IMR-90 (cell line): Measurements from ENCODE around the gene RANBP9. TPM values are rescaled to one million over a fixed set of nuclear protein-coding genes. Genes with fewer than 3 reads are reported as not detected.

Experiments used
- ATAC-seq: fragments of 200-7000 bp; cut with Tn5 transposase; 2 replicates; pipeline ENCODE4 v1.9.1; 2020; ENCODE audit warnings: low read depth, mild to moderate bottlenecking, moderate library complexity
- BruUV-seq: library from RNA; stranded (reverse); fragments of 400-500 nt; replicated peaks from 2 replicates; lab custom pipeline; 2021; lab: Mats Ljungman, UMichigan
- CTCF ChIA-PET: fragments of 300-600 bp; formaldehyde crosslinking; extraction: SDS; loops from one replicate; lab custom pipeline; 2021; ENCODE audit warnings: antibody characterized with exemption; lab: Yijun Ruan, JAX
- POLR2A ChIA-PET: fragments of 300-600 bp; sonication (Branson Sonifier 250); formaldehyde crosslinking; loops from one replicate; lab custom pipeline; 2022; ENCODE audit warnings: antibody characterized with exemption; ENCODE audit not compliant: unreplicated experiment; lab: Charles Lee
- DNase-seq: peaks from one replicate; pipeline ENCODE4 v3.0.0; 2013
- H2AFZ ChIP-seq: replicated peaks from 2 replicates; pipeline ENCODE3; 2013; ENCODE audit warnings: low read length, mild to moderate bottlenecking; ENCODE audit not compliant: poor library complexity
- H2AK5ac ChIP-seq: 2 replicates; pipeline ENCODE4 v1.6.1; 2013; ENCODE audit warnings: low read depth, low read length, inconsistent platforms
- H2AK9ac ChIP-seq: replicated peaks from 2 replicates; pipeline ENCODE3; 2013; ENCODE audit warnings: mild to moderate bottlenecking, low read depth, low read length, moderate library complexity; ENCODE audit not compliant: poor library complexity
- H2BK120ac ChIP-seq: 2 replicates; pipeline ENCODE4 v1.6.1; 2013; ENCODE audit warnings: low read depth, low read length, inconsistent platforms
- H2BK15ac ChIP-seq: 3 replicates; pipeline ENCODE4 v1.6.1; 2013; ENCODE audit warnings: low read depth, low read length, inconsistent platforms
- H2BK20ac ChIP-seq: 2 replicates; pipeline ENCODE4 v1.6.1; 2013; ENCODE audit warnings: low read depth, mild to moderate bottlenecking, inconsistent platforms, low read length, moderate library complexity
- H2BK5ac ChIP-seq: 2 replicates; pipeline ENCODE4 v1.6.1; 2013; ENCODE audit warnings: mild to moderate bottlenecking, low read depth, low read length, inconsistent platforms; ENCODE audit not compliant: poor library complexity, severe bottlenecking
- H3K14ac ChIP-seq: replicated peaks from 2 replicates; pipeline ENCODE4 v1.6.1; 2013; ENCODE audit warnings: low read depth, low read length, inconsistent platforms
- H3K18ac ChIP-seq: 2 replicates; pipeline ENCODE4 v1.6.1; 2013; ENCODE audit warnings: low read depth, low read length, control low read depth
- H3K23ac ChIP-seq: 2 replicates; pipeline ENCODE4 v1.6.1; 2013; ENCODE audit warnings: low read depth, low read length, inconsistent platforms
- H3K27ac ChIP-seq: 2 replicates; pipeline ENCODE4 v1.5.1; 2013; ENCODE audit warnings: mild to moderate bottlenecking, control low read depth, low read length; ENCODE audit not compliant: insufficient read depth
- H3K27me3 ChIP-seq: 2 replicates; pipeline ENCODE4 v1.6.1; 2013; ENCODE audit warnings: low read length; ENCODE audit not compliant: control insufficient read depth, insufficient read depth
- H3K36me3 ChIP-seq: 2 replicates; pipeline ENCODE4 v1.6.1; 2013; ENCODE audit warnings: low read length, mixed read lengths; ENCODE audit not compliant: control insufficient read depth, insufficient read depth
- H3K4ac ChIP-seq: 2 replicates; pipeline ENCODE4 v1.6.1; 2013; ENCODE audit warnings: low read depth, low read length, inconsistent platforms
- H3K4me1 ChIP-seq: 2 replicates; pipeline ENCODE4 v1.6.1; 2013; ENCODE audit warnings: low read length, mixed read lengths; ENCODE audit not compliant: control insufficient read depth, insufficient read depth
- H3K4me2 ChIP-seq: 2 replicates; pipeline ENCODE4 v1.6.1; 2013; ENCODE audit warnings: low read depth, mild to moderate bottlenecking, control low read depth, low read length, moderate library complexity
- H3K4me3 ChIP-seq: 2 replicates; pipeline ENCODE4 v1.5.1; 2013; ENCODE audit warnings: low read depth, mild to moderate bottlenecking, control low read depth, low read length, moderate library complexity; ENCODE audit not compliant: insufficient read depth
- H3K56ac ChIP-seq: 2 replicates; pipeline ENCODE4 v1.6.1; 2013; ENCODE audit warnings: low read length, inconsistent platforms; ENCODE audit not compliant: insufficient read depth; ENCODE audit errors: extremely low read depth
- H3K79me1 ChIP-seq, 2 experiments: 2 replicates each; pipeline ENCODE4 v1.6.1; 2013; ENCODE audit warnings: low read length in 2 of 2, inconsistent platforms in 1 of 2, low read depth in 1 of 2
- H3K9ac ChIP-seq: 2 replicates; pipeline ENCODE4 v1.6.1; 2013; ENCODE audit warnings: low read depth, low read length, control low read depth
- H3K9me1 ChIP-seq: 2 replicates; pipeline ENCODE4 v1.6.1; 2013; ENCODE audit warnings: low read length, inconsistent platforms; ENCODE audit not compliant: insufficient read depth
- H3K9me3 ChIP-seq: 2 replicates; pipeline ENCODE4 v1.6.1; 2013; ENCODE audit warnings: low read length; ENCODE audit not compliant: control insufficient read depth, insufficient read depth
- H4K20me1 ChIP-seq: 2 replicates; pipeline ENCODE4 v1.6.1; 2013; ENCODE audit warnings: low read length, inconsistent platforms; ENCODE audit not compliant: insufficient read depth
- H4K5ac ChIP-seq: 2 replicates; pipeline ENCODE4 v1.6.1; 2013; ENCODE audit warnings: mild to moderate bottlenecking, low read depth, low read length, control low read depth
- H4K8ac ChIP-seq, 2 experiments: 2 replicates each; pipeline ENCODE4 v1.6.1; 2013; ENCODE audit warnings: low read depth in 2 of 2, low read length in 2 of 2, control low read depth in 1 of 2, inconsistent platforms in 1 of 2
- H4K91ac ChIP-seq: 2 replicates; pipeline ENCODE4 v1.6.1; 2013; ENCODE audit warnings: low read depth, low read length, inconsistent platforms; ENCODE audit not compliant: insufficient read depth
- CEBPB ChIP-seq: IDR thresholded peaks from 2 replicates; pipeline ENCODE4 v1.6.1; 2012; ENCODE audit warnings: low read depth, low read length, improper control_type of control experiment
- CHD1 ChIP-seq: IDR thresholded peaks from 2 replicates; pipeline ENCODE4 v1.6.1; 2012; ENCODE audit warnings: low read depth, low read length, improper control_type of control experiment
- CTCF ChIP-seq: conservative IDR thresholded peaks from 2 replicates; pipeline ENCODE4 v1.5.1; 2012; ENCODE audit warnings: mild to moderate bottlenecking, low read depth, low read length, improper control_type of control experiment
- MXI1 ChIP-seq: IDR thresholded peaks from 2 replicates; pipeline ENCODE4 v1.6.1; 2012; ENCODE audit warnings: low read depth, mild to moderate bottlenecking, low read length, moderate library complexity, borderline replicate concordance
- POLR2A ChIP-seq: IDR thresholded peaks from 2 replicates; pipeline ENCODE4 v1.6.1; 2012; ENCODE audit warnings: mild to moderate bottlenecking, low read depth, low read length
- RCOR1 ChIP-seq: IDR thresholded peaks from 2 replicates; pipeline ENCODE4 v1.6.1; 2012; ENCODE audit warnings: mild to moderate bottlenecking, low read length, improper control_type of control experiment; ENCODE audit not compliant: insufficient replicate concordance
- RFX5 ChIP-seq: IDR thresholded peaks from 2 replicates; pipeline ENCODE4 v1.8.0; 2012; ENCODE audit warnings: low read depth, mild to moderate bottlenecking, low read length, moderate library complexity
- SMC3 ChIP-seq: fragments of 150-350 bp; IDR thresholded peaks from 2 replicates; pipeline ENCODE4 v1.6.1; 2016; ENCODE audit warnings: low read depth, mild to moderate bottlenecking, antibody characterized with exemption, low read length, moderate library complexity
- USF2 ChIP-seq: fragments of 150-350 bp; IDR thresholded peaks from 2 replicates; pipeline ENCODE4 v1.6.1; 2017; ENCODE audit warnings: mild to moderate bottlenecking, antibody characterized with exemption, low read length, low read depth
- WGBS, 2 experiments: methylation state at CpG; one replicate each; pipeline versions ENCODE4 v1.1.5 to v1.1.7; 2013; ENCODE audit warnings: missing lambda C conversion rate in 2 of 2; ENCODE audit not compliant: insufficient read length in 1 of 2; ENCODE audit errors: extremely low coverage in 2 of 2; 5-methylcytosine and 5-hydroxymethylcytosine counted together
- dilution Hi-C: fragments of 300-500 bp; cut with HindIII; formaldehyde crosslinking; loops from one replicate; pipeline ENCODE4 v1.14.3; 2018; ENCODE audit warnings: low sequenced_read_pairs; ENCODE audit not compliant: unreplicated experiment
- in situ Hi-C: fragments of 300-500 bp; cut with MboI; formaldehyde crosslinking; loops from 3 replicates; pipeline ENCODE4 v1.14.3; 2019; ENCODE audit warnings: low sequenced_read_pairs, inconsistent platforms, mixed read lengths
- intact Hi-C: fragments of 100-400 bp; cut with micrococcal nuclease; formaldehyde crosslinking; loops from 2 replicates; pipeline ENCODE4 v1.10.0; 2022
- polyA plus RNA-seq, 3 experiments: library from polyadenylated mRNA; depleted of rRNA; stranded (reverse); fragments of >200 nt; gene quantifications; 2 replicates each; pipeline ENCODE4 v1.2.3, GENCODE V29; 2012; ENCODE audit warnings: low replicate concordance in 1 of 3
- total RNA-seq: library from RNA; depleted of rRNA; stranded (reverse); fragments of >200 nt; gene quantifications from 2 replicates; pipeline ENCODE4 v1.2.3, GENCODE V29; 2012

RANBP9 gene
- total and polyA plus RNA-seq, 2 of the 4 experiments (the other 2 are of a cell fraction), result 17.7 to 27.8 TPM

- ChIA-PET POLR2A (no interaction called here), CTCF (no interaction called here)
- Histone ChIP-seq H3K14ac (no peak overlapping the region), H2BK20ac (no peak overlapping the region), H2BK5ac (no peak overlapping the region), H3K27ac (no peak overlapping the region), H4K91ac (no peak overlapping the region), H3K9ac (no peak overlapping the region), H2AK5ac (no peak overlapping the region), H3K9me1 (no peaks in the 10 kb centered on the region), H2AK9ac (no peak overlapping the region), H4K8ac (no peak overlapping the region), H3K56ac (no peak overlapping the region), H3K23ac (no peak overlapping the region), H3K18ac (no peak overlapping the region), H3K4me1 (no peaks in the 10 kb centered on the region), H2BK120ac (no peak overlapping the region), H2BK15ac (no peak overlapping the region), H2AFZ (no peak overlapping the region), H3K4me2 (no peak overlapping the region), H4K20me1 (no peaks in the 10 kb centered on the region), H3K9me3 (no peaks in the 10 kb centered on the region), H3K4me3 (no peak overlapping the region), H3K4ac (no peak overlapping the region), H3K27me3 (no peaks in the 10 kb centered on the region), H4K5ac (no peak overlapping the region), H3K36me3 (peaks cover 6% of the 10 kb centered on the region; the same call in 1 of the 2 replicates), H3K79me1 (no peaks in the 10 kb centered on the region)
- DNase-seq (no peak), ATAC-seq (no peak)
- intact Hi-C loops, result no loop called here
- dilution Hi-C loops, result no loop called here
- TF ChIP-seq CHD1 (no peak), POLR2A (no peak), SMC3 (no peak), RCOR1 (no peak), CEBPB (no peak), MXI1 (no peak), RFX5 (no peak), USF2 (no peak), CTCF (no peak)
- no CpG with 5 or more reads among the region's 4 CpGs for WGBS, 2 experiments
- in situ Hi-C loops, result no loop called here
- BruUV-seq, result no TSS peak
Observed at GRCh38 chr6:13605634-13606033, 106.0 kb downstream of the RANBP9 start.
